NCI-H1105 treated with DMSO at 0.1 percent for 48 hours (cell line): ENCODE results near the gene KCMF1.

Source experiments
- DNase-seq: peaks from one replicate; lab custom pipeline; 2025; lab: John Stamatoyannopoulos, UW

KCMF1 gene

DNA sequence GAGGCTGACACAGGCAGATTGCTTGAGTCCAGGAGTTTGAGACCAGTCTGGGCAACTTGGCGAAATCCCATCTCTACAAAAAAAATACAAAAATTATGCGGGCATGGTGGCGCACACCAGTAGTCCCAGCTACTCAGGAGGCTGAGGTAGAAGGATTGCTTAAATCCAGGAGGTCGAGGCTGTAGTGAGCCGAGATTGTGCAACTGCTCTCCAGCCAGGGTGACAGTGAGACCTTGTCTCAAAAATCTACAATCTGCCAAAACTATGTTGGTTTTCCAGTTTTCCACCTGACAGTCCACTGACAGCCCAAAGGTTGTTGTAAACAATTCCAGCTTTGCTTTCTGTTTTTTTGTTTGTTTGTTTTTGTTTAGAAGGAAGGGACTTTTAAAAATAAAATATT, 51.3 kb downstream of the KCMF1 start:
- DNase-seq: no peak

DNA sequence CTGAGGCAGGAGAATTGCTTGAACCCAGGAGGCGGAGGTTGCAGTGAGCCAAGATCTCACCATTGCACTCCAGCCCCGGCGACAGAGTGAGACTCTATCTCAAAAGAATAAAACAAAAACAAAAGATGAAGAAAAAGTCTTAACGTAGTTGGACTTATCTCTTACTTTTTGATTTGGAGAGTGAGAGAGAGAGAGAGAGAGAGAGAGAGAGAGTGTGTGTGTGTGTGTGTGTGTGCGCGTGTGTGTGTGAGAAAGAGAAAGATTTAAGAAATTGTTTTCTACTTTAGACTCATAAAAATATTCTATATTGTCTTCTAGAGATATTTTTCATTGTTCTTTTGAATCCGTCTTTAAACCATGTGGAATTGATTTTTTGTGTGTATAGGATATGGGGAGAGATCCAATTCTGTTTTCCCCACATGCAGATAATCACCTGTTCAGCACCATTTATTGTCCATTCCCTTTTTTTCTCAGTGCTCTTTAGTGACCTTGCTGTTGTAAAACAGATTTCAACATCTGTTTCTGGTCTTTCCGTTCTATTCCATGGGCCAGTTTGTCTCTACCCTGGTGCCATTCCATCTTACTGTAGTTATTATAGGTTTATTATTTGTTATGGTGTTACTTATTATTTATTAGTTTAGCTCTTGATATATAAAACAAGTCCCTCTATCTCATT, 53.5 kb downstream of the KCMF1 start:
- DNase-seq: no peak

DNA sequence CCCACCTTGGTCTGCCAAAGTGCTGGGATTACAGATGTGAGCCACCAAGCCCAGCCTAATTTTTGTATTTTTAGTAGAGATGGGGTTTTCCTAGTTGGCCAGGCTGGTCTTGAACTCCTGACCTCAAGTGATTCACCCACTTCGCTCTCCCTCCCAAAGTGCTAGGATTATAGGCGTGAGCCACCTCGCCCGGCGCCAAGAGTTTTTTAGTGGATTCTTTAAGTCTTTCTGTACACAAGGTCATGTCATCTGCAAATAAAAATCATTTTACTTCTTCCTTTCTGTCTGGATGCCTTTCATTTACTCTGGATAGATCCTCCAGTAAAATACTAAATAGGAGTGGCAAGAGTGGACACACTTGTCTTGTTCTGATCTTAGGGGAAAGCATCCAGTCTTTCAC, 61.7 kb downstream of the KCMF1 start:
- DNase-seq: no peak

DNA sequence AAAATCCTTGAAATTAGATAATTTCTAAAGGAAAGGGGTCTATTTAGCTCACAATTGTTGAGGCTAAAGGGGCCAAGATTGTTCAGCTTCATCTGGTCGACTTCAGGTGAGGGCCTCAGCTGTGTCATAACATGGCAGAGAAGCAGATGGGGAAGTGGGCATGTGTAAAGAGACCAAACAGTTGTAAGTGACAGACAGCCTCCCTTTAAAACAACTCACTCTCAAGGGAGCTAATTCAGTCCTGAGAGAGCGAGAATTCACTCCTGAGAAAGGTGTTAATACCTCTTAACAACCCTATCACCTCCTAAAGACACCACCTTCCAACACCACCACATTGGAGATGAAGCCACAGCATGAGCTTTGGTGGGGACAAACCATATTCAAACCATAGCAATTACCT, 62.4 kb downstream of the KCMF1 start:
- DNase-seq: no peak

DNA sequence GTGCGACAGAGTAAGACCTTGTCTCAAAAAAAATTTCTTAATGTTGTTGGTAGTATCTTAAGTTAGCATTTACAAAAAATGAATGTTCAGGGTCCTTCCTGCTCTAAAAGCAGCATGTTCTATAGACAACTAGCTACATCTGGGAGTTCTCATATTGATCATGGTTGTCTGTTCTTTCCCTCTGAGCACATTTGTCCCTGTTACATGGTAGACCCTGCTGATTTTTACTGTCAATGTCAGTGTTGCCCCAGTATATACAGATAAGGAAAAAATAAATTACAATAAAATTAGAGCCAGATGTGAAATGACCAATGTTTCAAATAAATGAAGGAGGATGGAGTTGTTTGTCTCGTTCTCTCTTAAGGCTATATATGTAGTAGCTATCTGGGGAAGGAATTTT, 63.2 kb downstream of the KCMF1 start:
- no peak for DNase-seq

DNA sequence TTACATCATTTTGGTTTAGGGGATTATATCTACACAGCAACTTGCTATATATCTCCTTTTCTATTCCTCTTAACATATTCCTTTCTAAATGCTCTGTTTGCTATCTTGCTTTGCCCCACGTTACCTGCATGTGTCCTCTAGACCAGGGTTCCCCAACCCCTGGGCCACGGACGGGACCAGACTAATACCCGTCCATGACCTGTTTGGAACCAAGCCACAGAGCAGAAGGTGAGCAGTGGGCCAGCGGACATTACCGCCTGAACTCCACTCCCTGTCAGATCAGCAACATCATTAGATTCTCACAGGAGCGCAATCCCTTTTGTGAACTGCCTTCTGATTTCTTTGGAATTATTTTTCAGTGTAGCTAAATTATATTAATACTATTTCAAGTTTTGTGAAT, 66.7 kb downstream of the KCMF1 start:
- no peak for DNase-seq

DNA sequence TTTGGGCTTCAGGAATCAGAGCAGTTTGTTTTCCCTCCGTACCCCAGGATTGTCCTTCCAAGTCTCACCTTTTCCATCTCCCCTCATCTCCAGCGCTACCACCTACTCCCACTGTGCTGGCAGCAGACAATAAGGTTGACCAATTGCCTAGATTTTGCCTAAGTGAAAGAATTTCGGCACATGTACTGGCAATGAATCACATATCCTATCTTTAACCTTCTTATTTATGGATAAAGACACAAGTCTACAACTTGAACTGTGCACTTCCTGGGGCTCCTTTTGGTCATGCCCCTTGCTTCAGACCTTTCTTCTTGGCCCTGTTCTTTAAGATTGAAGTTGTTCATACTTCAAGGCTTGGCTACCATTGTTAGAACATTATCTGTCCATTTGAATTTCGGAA, 71.4 kb downstream of the KCMF1 start:
- DNase-seq: no peak

DNA sequence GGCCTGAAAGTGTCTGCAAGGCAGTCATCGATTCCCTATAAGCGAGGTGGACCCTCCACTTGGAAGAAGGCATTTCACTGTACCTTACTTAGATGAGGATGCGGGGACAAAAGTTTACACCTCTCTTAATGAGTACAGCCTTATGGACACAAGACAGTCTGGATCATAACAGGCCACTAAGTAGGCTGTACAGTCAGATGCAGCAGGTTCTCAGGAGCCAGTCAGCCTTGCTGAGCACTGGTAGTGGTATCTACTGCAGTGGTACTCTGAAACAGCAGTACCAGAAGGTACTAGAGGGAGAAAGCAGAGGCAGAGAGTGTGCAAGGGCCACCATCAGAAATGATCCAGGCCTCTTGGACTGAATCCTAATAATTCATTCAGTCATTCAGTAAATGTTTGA, 77.6 kb downstream of the KCMF1 start:
- no peak for DNase-seq

DNA sequence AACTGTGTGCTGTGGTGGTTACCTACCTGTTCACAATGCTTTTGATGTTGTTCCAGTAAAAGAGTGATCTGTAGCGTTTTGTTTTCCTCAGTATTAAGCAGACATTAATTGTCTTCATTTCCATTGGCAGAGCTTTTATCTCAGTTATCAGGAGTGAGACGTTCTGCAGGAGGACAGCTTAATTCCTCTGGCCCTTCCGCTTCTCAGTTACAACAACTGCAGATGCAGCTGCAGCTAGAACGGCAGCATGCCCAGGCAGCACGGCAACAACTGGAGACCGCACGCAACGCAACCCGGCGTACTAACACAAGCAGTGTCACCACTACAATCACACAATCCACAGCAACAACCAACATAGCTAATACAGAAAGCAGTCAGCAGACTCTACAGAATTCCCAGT, 78.3 kb downstream of the KCMF1 start:
- DNase-seq: no peak

DNA sequence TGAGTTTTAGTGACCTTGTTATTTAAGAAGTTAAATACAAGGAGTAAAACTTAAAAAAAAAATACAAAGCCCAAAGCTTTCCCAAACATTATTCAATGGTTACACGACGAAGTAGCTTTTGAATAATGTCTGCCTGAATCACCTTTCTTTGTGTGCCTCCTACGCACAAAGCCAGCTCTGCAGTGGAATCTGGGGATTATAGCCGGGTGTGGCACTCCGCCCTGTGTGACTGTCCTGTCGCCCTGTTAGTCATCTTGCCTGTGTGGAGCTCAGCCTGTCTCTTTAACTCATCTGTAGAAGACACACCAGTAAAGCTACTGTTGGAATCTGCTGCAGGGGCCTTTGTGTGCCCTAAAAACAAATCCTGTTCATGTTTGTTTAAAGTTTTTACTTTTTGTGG, 82.8 kb downstream of the KCMF1 start:
- no peak for DNase-seq

DNA sequence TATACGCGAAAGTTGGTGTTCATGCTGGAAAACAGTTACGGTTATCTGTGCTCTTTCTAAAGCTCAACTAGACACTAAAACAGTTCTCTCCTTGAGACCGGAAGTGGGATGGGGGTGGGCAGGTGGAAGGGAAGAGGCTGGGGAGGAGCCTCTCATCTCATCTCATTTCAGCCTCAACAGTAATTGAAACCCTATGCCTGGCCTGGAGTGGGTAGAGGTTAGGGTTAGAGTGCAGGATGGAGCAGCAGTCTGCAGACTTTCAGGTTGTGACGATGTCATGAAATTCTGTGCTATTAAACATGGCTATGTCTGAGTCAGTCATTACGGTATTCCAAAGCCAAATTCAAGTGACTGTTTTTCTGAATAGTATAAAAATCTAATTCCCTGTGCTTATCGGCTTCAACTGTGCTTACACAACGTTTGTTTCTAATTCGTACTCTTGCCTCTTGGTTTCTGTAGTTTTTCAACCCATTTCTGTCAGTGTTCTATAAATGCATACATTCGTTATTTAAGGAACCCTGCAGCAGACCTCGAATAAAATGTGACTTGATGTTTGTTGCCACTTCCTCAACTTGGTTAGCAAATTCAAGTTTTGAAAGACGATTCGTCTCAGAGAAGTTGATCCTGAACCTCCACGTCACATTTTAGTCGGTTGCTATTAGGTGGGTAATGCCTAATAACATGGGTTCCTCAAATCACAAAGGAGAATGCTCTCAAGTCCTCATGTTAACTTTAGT, 86.4 kb downstream of the KCMF1 start:
- DNase-seq: no peak

DNA sequence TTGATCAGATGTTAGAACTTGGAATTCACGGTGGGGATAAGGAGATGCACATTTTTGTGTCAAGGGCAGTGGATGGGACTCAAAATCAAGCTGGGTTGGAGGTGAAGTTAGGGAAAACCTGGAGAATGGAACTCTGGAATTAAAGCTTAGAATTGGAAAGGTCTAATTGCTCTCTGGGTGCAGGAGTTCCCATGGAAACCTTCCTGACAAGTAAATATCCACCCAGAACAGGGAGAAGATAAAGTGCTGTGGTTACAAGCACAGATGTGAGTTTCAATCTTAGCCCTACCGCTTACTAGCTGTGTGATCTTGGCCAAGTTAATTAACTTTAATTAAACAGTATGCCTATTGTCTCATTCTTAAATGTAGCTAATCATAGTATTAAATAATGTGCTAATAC, 90.9 kb downstream of the KCMF1 start:
- DNase-seq: peak; percentile 5

DNA sequence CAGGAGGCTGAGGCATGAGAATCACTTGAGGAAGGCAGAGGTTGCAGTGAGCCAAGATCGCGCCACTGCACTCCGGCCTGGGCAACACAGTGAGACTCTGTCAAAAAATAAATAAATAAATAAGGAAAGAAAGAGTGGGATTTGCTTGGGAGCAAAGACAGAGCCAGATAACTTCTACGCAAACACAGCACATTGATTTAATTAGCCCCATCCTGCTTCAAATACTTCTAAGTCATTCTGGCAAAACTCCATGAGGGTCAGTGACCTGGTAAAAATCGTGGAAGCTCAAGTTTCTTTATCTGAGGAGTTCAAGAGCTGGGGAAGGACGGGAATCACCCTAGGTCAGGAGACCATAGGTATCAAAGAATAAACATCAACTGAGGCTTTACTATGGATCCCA, 91.6 kb downstream of the KCMF1 start:
- no peak for DNase-seq

DNA sequence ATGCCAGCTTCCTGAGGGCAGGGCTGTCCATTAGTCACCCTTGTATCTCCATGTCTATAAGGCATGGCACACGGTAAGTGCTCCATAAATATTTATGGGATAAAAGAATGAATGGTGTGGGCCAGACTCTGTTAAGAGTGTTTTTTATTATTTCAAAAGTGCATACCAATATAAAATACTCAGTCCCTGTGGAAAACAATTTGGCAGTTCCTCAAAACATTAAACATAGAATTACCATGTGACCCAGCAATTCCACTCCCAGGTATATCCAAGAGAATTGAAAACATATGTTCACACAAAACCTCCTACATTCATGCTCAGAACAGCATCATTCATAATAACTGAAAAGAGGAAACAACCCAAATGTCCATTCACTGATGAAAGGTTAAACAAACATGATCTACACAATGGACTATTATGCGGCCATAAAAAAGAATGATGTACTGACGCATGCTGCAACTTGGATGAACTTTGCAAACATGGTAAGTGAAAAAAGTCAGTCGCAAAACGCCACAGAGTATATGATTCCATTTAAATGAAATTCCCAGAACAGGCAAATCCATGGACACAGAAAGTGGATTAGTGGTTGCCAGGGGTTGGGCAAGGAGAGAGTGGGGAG, 93.1 kb downstream of the KCMF1 start:
- DNase-seq: no peak

DNA sequence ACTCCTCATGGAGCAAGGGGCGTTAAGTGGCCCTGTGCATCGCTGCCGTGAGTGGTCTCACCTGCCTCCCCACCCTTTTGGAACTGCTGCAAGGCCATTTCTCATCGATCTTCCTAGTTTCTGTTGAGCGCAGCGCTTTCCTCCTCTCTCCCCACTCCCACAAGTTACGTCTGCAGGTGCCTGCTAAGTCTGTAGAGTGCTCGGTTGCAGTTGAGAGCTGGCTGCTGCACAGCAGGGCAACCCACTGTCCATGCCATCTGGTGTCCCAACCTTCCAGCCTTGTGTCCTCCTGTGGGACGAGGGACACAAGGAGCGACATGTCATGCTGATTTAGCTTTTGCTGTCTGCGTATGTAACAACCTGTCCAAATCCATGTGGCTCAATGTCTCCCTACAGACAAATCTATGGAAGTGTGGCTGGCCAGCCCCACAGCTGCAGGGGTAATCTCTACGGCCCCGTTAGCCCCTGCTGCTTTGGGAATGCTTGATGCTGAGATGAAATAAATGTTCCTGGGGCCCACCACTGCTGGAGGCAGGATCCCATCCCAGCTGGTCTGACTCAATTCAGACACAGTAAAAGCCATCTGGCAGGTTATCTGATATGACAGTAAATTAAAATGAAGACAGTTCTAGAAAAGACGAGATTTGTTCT, 94.1 kb downstream of the KCMF1 start:
- no peak for DNase-seq

DNA sequence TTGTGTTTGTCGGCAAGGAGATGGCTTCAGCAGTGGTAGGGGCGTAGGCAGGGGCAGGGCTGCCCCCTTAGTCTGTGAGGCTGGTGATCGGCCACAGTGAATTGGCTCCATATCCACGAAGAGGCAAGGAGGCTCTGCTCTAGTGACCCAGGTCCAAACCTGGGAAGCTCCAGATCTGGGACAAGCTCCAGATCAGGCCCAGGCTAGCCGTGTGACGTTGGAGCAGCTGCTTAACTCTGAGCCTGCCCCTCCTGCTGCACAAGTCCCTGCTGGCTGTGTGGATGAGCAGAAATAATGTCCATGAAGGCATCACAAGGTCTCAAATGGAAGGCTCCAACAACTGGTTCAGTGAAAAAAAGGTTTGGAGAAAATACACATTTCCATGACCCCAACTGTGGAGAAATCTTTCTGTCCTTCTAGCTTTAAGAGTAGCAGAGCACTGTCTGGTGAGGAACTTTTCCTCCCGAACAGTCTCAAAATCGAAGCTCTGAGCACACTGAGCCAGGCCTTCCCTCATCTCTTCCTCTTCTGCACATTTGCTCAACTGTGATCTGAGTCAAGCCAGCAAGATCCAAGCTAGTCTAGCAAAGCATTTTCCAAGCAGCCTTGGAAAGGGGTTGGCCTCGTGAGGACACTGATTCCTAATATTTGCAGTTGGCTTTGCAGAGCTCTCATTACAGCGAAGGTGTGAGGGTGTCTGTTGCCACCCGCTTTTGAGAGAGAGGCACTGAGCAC, 95.2 kb downstream of the KCMF1 start:
- no peak for DNase-seq

DNA sequence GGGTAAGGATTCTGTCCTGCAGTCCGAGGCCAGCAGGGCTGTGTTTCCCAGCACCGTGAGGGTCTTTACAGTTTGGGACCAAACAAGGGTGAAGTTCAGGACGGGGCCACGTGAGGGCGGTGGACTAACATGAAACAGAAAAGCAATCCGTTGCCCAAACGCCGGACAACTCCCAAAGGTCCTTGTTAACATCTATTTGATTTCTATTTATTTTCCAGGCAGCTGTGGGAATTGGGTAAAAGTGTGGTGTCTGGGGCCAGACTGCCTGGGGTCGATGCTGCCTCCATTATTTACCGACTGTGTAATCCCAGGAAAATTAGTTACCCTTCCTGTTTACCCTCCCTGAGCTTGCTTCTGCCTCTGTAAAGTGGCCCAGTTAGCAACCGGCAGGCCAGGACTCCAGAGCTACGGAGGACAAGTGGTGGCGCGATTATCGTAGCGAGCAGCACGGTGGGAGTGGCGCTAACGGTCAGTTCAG, 96.0 kb downstream of the KCMF1 start:
- DNase-seq: peak; percentile 47

DNA sequence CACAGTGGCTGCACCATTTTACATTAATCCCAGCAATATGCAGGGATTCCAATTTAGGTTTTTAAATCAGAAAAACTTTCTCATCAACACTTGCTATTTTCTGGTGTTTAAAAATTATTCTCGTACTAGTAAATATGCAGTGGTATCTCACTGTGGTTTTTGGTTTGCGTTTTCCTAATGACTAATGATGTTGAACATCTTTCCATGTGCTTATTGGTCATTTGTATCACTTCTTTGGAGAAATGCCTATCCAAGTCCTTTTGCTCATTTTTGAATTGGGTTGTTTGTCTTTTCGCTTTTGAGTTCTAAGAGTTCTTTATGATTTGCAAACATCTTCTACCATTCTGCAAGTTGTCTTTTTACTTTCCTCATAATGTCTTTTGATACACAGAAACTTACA, 100.1 kb downstream of the KCMF1 start:
- no peak for DNase-seq

DNA sequence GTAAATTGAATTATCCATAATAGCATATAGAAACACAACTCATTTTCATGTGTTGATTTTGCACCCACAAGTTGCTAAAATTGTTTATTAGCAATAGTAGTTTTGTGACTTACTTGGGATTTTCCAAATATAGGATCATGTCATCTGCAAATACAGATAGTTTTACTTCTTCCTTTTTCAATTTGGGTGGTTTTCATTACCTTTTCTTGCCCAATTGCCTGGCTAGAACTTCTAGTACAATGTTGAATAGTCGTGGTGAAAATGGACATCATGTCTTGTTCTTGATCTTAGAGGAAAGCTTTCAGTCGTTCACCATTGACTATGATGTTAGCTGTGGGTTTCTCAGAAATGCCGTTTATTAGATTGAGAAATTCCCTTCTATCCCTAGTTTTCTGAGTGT, 102.1 kb downstream of the KCMF1 start:
- no peak for DNase-seq

DNA sequence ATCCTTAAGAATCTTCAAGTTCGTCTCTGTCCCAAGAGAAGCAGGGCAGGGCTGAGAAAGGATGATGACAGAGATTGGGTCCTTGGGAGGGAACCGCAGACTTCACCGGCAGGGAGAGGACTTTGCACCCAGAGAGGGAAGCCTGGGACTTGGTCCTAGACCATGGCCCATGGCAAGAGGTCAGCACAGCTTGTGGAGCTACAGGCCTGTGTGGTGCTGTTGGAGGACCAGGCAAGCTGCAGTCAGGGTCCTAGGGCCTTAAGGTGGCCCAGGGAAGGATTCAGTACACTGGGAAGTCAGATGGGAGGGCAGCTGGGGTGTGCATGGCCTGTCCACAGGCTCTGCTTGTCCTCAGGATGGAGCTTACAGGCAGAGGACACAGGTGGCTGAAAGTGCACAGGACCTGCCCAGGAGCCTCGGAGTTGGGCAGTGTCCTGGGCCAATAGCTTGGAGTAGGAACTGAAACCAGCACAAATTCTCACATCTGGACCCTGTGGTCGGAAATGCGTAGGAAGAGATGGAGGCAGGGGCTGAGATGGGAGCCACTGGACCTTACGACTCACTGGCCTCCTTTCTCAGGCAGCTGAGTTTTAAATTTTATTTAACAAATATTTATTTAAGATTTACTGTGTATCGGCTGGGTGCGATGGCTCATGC, 105.8 kb downstream of the KCMF1 start:
- DNase-seq: no peak

DNA sequence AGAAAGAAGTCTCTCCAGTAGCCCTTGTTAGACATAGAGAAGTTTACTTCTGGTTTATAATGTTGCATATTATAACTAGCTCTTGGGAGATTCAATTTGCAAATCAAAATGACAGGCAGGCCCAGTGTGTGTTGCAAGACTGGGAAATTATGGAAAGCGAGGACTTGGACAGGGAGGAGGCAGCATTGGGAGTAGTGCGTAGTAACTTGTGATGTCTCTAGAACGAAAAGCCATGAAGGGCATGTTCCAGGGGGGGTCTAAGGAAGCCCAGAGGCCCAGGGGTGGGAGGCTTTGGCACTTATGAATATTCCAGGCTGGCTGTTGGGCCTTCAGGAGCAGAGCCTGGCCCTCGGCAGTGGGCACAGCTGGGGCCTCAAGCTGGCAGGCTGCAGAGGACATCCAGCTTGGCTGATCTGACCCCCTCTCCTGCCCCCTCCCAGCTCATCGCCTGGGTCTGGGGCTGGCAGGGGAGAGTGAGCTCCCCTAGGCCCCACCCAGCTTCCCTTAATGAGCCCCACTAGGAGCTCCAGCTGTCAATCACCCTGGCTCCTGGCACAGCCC, 107.0 kb downstream of the KCMF1 start:
- DNase-seq: no peak
